Endothelial cell of umbilical vein (primary cell): Measurements from ENCODE around the gene RHOA.

Experiments used
- CTCF ChIP-seq, 2 donors: IDR thresholded peaks; 1 replicate in 1 of 2; 2 replicates in 1 of 2; pipeline ENCODE4 v1.5.1; 2011; ENCODE audit warnings: low read length in 2 of 2, mild to moderate bottlenecking in 2 of 2, moderate library complexity in 2 of 2, control low read depth in 1 of 2, inconsistent platforms in 1 of 2, low read depth in 1 of 2; ENCODE audit not compliant: insufficient read depth in 1 of 2; ENCODE audit errors: extremely low read depth in 1 of 2
- EZH2 ChIP-seq: IDR thresholded peaks from 2 replicates; pipeline ENCODE4 v1.6.1; 2012; ENCODE audit warnings: borderline replicate concordance, low read depth, mild to moderate bottlenecking, moderate library complexity, low read length, inconsistent platforms; ENCODE audit not compliant: severe bottlenecking
- FOS ChIP-seq: IDR thresholded peaks from 2 replicates; pipeline ENCODE4 v1.6.1; 2011; ENCODE audit warnings: mild to moderate bottlenecking, low read length, moderate library complexity, borderline replicate concordance; ENCODE audit not compliant: insufficient read depth
- GATA2 ChIP-seq: IDR thresholded peaks from 2 replicates; pipeline ENCODE4 v1.7.0; 2011; ENCODE audit warnings: low read depth, mild to moderate bottlenecking, moderate library complexity, mixed read lengths, low read length; ENCODE audit not compliant: insufficient read length, insufficient read depth
- JUN ChIP-seq: IDR thresholded peaks from 2 replicates; pipeline ENCODE4 v1.6.1; 2011; ENCODE audit warnings: borderline replicate concordance, low read depth; ENCODE audit not compliant: insufficient read length, insufficient read depth
- MAX ChIP-seq: IDR thresholded peaks from 2 replicates; pipeline ENCODE4 v1.6.1; 2011; ENCODE audit not compliant: insufficient read depth, insufficient read length
- MYC ChIP-seq: IDR thresholded peaks from one replicate; pipeline ENCODE4 v1.6.1; 2011; ENCODE audit warnings: mild to moderate bottlenecking, low read depth, low read length
- POLR2A ChIP-seq: IDR thresholded peaks from 2 replicates; pipeline ENCODE4 v1.6.1; 2012; ENCODE audit warnings: low read depth, mild to moderate bottlenecking, control low read depth, low read length
- POLR2AphosphoS5 ChIP-seq: IDR thresholded peaks from 2 replicates; pipeline ENCODE4 v1.6.1; 2012; ENCODE audit warnings: low read depth, mild to moderate bottlenecking, control low read depth, low read length, moderate library complexity; ENCODE audit not compliant: insufficient read depth

DNA sequence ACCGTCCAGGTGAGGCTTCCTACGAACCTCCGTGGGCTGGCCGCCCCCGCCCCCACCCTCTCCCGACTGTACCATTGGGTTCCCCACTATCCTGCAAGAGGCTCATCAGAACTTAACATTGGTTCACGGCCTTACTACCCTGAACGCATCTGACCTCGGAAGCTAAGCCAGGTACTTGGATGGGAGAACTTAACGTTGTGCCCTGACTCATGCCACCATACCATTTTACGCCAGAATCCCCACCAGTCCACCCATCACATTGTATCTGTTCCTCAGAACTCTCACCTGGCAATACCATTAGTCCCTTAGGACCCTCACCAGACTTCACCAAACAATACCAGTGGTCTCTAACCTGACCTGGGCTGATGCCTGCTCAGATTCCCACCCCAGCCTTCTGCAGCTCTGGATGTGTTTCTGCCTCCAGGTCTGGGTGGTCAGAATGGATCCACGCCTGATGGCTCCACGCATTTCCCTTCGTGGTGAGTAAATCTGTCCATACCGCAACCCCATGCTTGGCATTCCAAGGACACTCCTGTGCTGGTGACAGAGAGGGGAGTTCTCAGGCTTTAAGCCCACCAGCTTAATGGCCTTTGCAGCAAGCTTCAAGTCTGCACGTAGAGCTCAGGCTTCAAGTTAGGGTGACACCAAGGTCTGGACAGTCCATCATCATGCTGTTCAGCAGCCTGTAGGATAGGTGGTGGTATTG is 1.0 kb upstream of the RHOA start:
- TF ChIP-seq POLR2AphosphoS5 (no peak), CTCF (IDR thresholded peaks at IDR 0.05; ENCODE audit: extremely low read depth in 1 of 2, insufficient read depth in 1 of 2, low read depth in 1 of 2, low read length in 2 of 2) (no peak), EZH2 (no peak), FOS (no peak), POLR2A (no peak), GATA2 (no peak), MAX (no peak), JUN (no peak), MYC (no peak)
